GM23338 (cell line): ENCODE data around the gene ASTL.

Source experiments
- CTCF ChIP-seq, 2 experiments: fragments of 200-600 bp in 1 of 2; sonication (generic) in 1 of 2; conservative IDR thresholded peaks; 2 replicates each; pipeline versions ENCODE4 v1.5.1 to v1.6.1; 2016 to 2017; ENCODE audit warnings: antibody characterized with exemption in 2 of 2, low read depth in 2 of 2, mild to moderate bottlenecking in 2 of 2, moderate library complexity in 1 of 2
- POLR2AphosphoS5 ChIP-seq: IDR thresholded peaks from 2 replicates; pipeline ENCODE4 v1.6.1; 2016; ENCODE audit warnings: antibody characterized with exemption, low read depth
- ZNF331 ChIP-seq: fragments of 250-450 bp; sonication (Bioruptor Pico); IDR thresholded peaks from 2 replicates; pipeline ENCODE4 v1.5.0; 2020; ENCODE audit warnings: low read depth, mild to moderate bottlenecking, moderate library complexity

GRCh38 chr2:96103761-96104486, 34.4 kb downstream of the ASTL start:
- TF ChIP-seq POLR2AphosphoS5 (no peak), ZNF331 (CRISPR knock-in tag) (no peak), CTCF (conservative IDR thresholded peaks at IDR 0.05; ENCODE audit: low read depth in 2 of 2) (no peak)
